ENCODE data around the gene PRSS58.

Gene PRSS58

DNA sequence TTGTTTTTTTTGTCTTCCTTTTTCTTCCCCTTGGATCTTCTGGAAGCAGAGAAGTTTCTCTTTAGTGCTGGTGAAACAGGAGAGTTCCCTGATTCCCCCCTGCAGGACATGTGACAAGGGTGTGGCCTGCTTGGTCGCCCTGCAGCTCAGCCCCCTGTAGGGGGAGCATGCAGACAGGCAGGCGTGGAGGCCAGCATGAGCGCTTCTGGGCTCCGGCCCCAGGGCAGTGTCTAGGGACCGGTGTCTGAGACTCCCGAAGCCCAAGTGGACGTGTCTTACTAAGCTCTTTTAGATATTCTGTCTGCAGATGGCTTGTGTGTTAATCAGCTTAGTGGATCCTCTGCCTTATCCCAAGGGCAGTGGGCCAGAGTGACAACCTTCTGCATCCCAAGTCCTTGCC lies 26.1 kb downstream of the PRSS58 start:
- FAIRE-seq (no peak), DNase-seq (ENCODE audit: extremely low spot score, insufficient read length, low read depth) (no peak)

- no peak for DNase-seq (ENCODE audit: extremely low spot score, insufficient read length, low read depth)
- FAIRE-seq: no peak
Observed at GRCh38 chr7:142228537-142229104, 29.2 kb downstream of the PRSS58 start.

Data from GM18507 (cell line).